Panc1 (cell line): Measurements from ENCODE around the gene NBDY. TPM values are rescaled to one million over a fixed set of nuclear protein-coding genes. Genes with fewer than 3 reads are reported as not detected.

Source experiments
- ATAC-seq: fragments of 200-7000 bp; cut with Tn5 transposase; 2 replicates; pipeline ENCODE4 v1.9.1; 2020; ENCODE audit warnings: mild to moderate bottlenecking, moderate library complexity
- BruUV-seq: library from RNA; stranded (reverse); fragments of 400-500 nt; replicated peaks from 2 replicates; lab custom pipeline; 2021; lab: Mats Ljungman, UMichigan
- CTCF ChIA-PET: fragments of 300-600 bp; sonication (Branson Sonifier 250); formaldehyde crosslinking; loops from one replicate; lab custom pipeline; 2022; ENCODE audit warnings: antibody characterized with exemption; lab: Charles Lee
- POLR2A ChIA-PET: fragments of 300-600 bp; sonication (Branson Sonifier 250); formaldehyde crosslinking; loops from one replicate; lab custom pipeline; 2022; ENCODE audit warnings: antibody characterized with exemption; lab: Charles Lee
- DNase-seq: peaks from one replicate; pipeline ENCODE4 v3.0.0-alpha.2; 2010; ENCODE audit warnings: low read depth, low spot score
- H3K27ac ChIP-seq: 2 replicates; pipeline ENCODE4 v1.5.1; 2011; ENCODE audit warnings: mild to moderate bottlenecking, low read length, inconsistent platforms
- H3K27me3 ChIP-seq: fragments of 200-500 bp; sonication (Bioruptor generic); 2 replicates; pipeline ENCODE4 v1.6.0; 2014; ENCODE audit warnings: low read length, inconsistent platforms; ENCODE audit not compliant: control insufficient read depth, insufficient read depth
- H3K36me3 ChIP-seq: fragments of 200-500 bp; sonication (Bioruptor generic); 2 replicates; pipeline ENCODE4 v1.5.1; 2014; ENCODE audit warnings: inconsistent platforms, mild to moderate bottlenecking, low read length, moderate library complexity; ENCODE audit not compliant: control insufficient read depth, insufficient read depth
- H3K4me1 ChIP-seq: 2 replicates; pipeline ENCODE4 v1.5.1; 2011; ENCODE audit warnings: inconsistent platforms, mild to moderate bottlenecking, low read length, moderate library complexity; ENCODE audit not compliant: control insufficient read depth, insufficient read depth
- H3K4me3 ChIP-seq, 2 experiments: 2 replicates each; pipeline ENCODE4 v1.5.1; 2011 to 2012; ENCODE audit warnings: low read depth in 2 of 2, low read length in 2 of 2, mild to moderate bottlenecking in 2 of 2, inconsistent platforms in 1 of 2, moderate library complexity in 1 of 2
- H3K9me3 ChIP-seq: fragments of 200-500 bp; sonication (Bioruptor generic); 2 replicates; pipeline ENCODE4 v1.5.1; 2014; ENCODE audit warnings: low read depth, mild to moderate bottlenecking, inconsistent platforms, low read length, moderate library complexity; ENCODE audit not compliant: control insufficient read depth, insufficient read depth
- CTCF ChIP-seq: fragments of 450-650 bp; IDR thresholded peaks from 2 replicates; pipeline ENCODE4 v1.5.1; 2017; ENCODE audit warnings: mild to moderate bottlenecking
- POLR2AphosphoS5 ChIP-seq: IDR thresholded peaks from 2 replicates; pipeline ENCODE4 v1.6.1; 2012; ENCODE audit warnings: mild to moderate bottlenecking, low read depth, low read length, moderate library complexity
- REST ChIP-seq, 2 experiments: IDR thresholded peaks; 2 replicates each; pipeline ENCODE4 v1.6.1; 2011 to 2012; ENCODE audit warnings: low read depth in 2 of 2, control low read depth in 1 of 2, low read length in 1 of 2, mild to moderate bottlenecking in 1 of 2, moderate library complexity in 1 of 2; ENCODE audit not compliant: insufficient read depth in 1 of 2
- SIN3A ChIP-seq: IDR thresholded peaks from 2 replicates; pipeline ENCODE4 v1.6.1; 2012; ENCODE audit warnings: low read depth, mild to moderate bottlenecking, low read length, moderate library complexity, borderline replicate concordance; ENCODE audit not compliant: insufficient read depth
- TCF7L2 ChIP-seq: IDR thresholded peaks from 2 replicates; pipeline ENCODE4 v1.6.1; 2011; ENCODE audit warnings: mild to moderate bottlenecking, low read depth, low read length, inconsistent platforms
- in situ Hi-C: cut with HindIII; loops from 2 replicates; pipeline ENCODE4 v1.10.0; 2016; ENCODE audit warnings: low sequenced_read_pairs, low pct_unique_long_range_greater_than_20kb
- intact Hi-C: fragments of 100-400 bp; cut with micrococcal nuclease; formaldehyde crosslinking; loops from one replicate; pipeline ENCODE4 v1.10.0; 2022; ENCODE audit not compliant: unreplicated experiment
- total RNA-seq: library from RNA; stranded (reverse); gene quantifications from one replicate; pipeline ENCODE4 v1.2.1, GENCODE V29; 2021; ENCODE audit not compliant: unreplicated experiment

The NBDY gene
- total RNA-seq, 1 experiment from 2014 or later, result 52.0 TPM

- Histone ChIP-seq H3K4me1 (no peaks in the 10 kb centered on the region), H3K9me3 (no peaks in the 10 kb centered on the region), H3K4me3 (no peak overlapping the region), H3K36me3 (no peaks in the 10 kb centered on the region), H3K27me3 (no peaks in the 10 kb centered on the region), H3K27ac (no peak overlapping the region)
- DNase-seq (no peak), ATAC-seq (no peak)
- POLR2A ChIA-PET, result no interaction called here
- in situ Hi-C loops, result no loop called here
- BruUV-seq, result no TSS peak
- CTCF ChIA-PET, result no interaction called here
- intact Hi-C loops, result no loop called here
- TF ChIP-seq CTCF, result no peak
- no peak for TF ChIP-seq SIN3A
- TF ChIP-seq TCF7L2, result no peak
- TF ChIP-seq POLR2AphosphoS5, result no peak
- TF ChIP-seq REST (IDR thresholded peaks at IDR 0.05; ENCODE audit: insufficient read depth in 1 of 2, low read depth in 2 of 2, low read length in 1 of 2), result no peak
These were observed 66.3 kb downstream of the NBDY start for GRCh38 chrX:56795309-56795868.

- H3K36me3 ChIP-seq, result no peaks in the 10 kb centered on the region
- BruUV-seq, result no TSS peak
- DNase-seq (no peak), ATAC-seq (no peak)
- in situ Hi-C loops (no loop called here), intact Hi-C loops (no loop called here)
- H3K9me3 ChIP-seq, result no peaks in the 10 kb centered on the region
- H3K27me3 ChIP-seq, result no peaks in the 10 kb centered on the region
- no peak overlapping the region for H3K27ac ChIP-seq
- TF ChIP-seq TCF7L2, result no peak
- TF ChIP-seq REST (IDR thresholded peaks at IDR 0.05; ENCODE audit: insufficient read depth in 1 of 2, low read depth in 2 of 2, low read length in 1 of 2), result no peak
- TF ChIP-seq CTCF, result no peak
- H3K4me3 ChIP-seq, result no peak overlapping the region
- H3K4me1 ChIP-seq, result no peaks in the 10 kb centered on the region
- ChIA-PET CTCF (no interaction called here), POLR2A (no interaction called here)
These were observed 67.8 kb downstream of the NBDY start for GRCh38 chrX:56796641-56797395.
